T follicular helper cell (primary cell): ENCODE data around the gene NOX3.
"Not testable (repeated sequence)": the region's sequence is repeated elsewhere in the genome, so short reads cannot be mapped to it uniquely, and the experiment has no call there.

ENCODE experiments used
- DNase-seq: peaks from one replicate; pipeline ENCODE4 v3.0.0-alpha.2; 2020; ENCODE audit warnings: low read depth
- total RNA-seq, 2 experiments: gene quantifications; one replicate each; lab custom pipeline; 2026; lab: John Stamatoyannopoulos, UW

NOX3 gene
- total RNA-seq: 0 reads per million in 2 experiments

GRCh38 chr6:155455766-155456165 lies at the start of gene NOX3:
Gene NOX3 (minus strand): TSS chr6:155455839. CDS start chr6:155455800, 39 bp downstream.
- no peak for DNase-seq

GRCh38 chr6:155504848-155505607 lies 49.4 kb upstream of the NOX3 start:
- no peak for DNase-seq

- DNase-seq: no peak
Observed at GRCh38 chr6:155502393-155502792, 46.8 kb upstream of the NOX3 start.

GRCh38 chr6:155499574-155499973 lies 43.9 kb upstream of the NOX3 start:
- no peak for DNase-seq

- DNase-seq: no peak
Observed at GRCh38 chr6:155498370-155498769, 42.7 kb upstream of the NOX3 start.

- no peak for DNase-seq
Observed at GRCh38 chr6:155497273-155497672, 41.6 kb upstream of the NOX3 start.

- DNase-seq: no peak
Observed at GRCh38 chr6:155495011-155495768, 39.6 kb upstream of the NOX3 start.

GRCh38 chr6:155493694-155494143 lies 38.1 kb upstream of the NOX3 start:
- DNase-seq: no peak

GRCh38 chr6:155493026-155493693 lies 37.5 kb upstream of the NOX3 start:
- no peak for DNase-seq

GRCh38 chr6:155492061-155492735 lies 36.6 kb upstream of the NOX3 start:
- DNase-seq: no peak

GRCh38 chr6:155491421-155491820 lies 35.8 kb upstream of the NOX3 start:
- DNase-seq: no peak

- DNase-seq: not testable (repeated sequence)
Observed at GRCh38 chr6:155488197-155488596, 32.6 kb upstream of the NOX3 start.

GRCh38 chr6:155487371-155488130 lies 31.9 kb upstream of the NOX3 start:
- no peak for DNase-seq

- no peak for DNase-seq
Observed at GRCh38 chr6:155486721-155487294, 31.2 kb upstream of the NOX3 start.

GRCh38 chr6:155485756-155486155 lies 30.1 kb upstream of the NOX3 start:
- no peak for DNase-seq

GRCh38 chr6:155483858-155484257 lies 28.2 kb upstream of the NOX3 start:
- DNase-seq: no peak

- DNase-seq: no peak
Observed at GRCh38 chr6:155481215-155481614, 25.6 kb upstream of the NOX3 start.

- DNase-seq: no peak
Observed at GRCh38 chr6:155473741-155474140, 18.1 kb upstream of the NOX3 start.

- DNase-seq: no peak
Observed at GRCh38 chr6:155472886-155473285, 17.2 kb upstream of the NOX3 start.

- not testable (repeated sequence) for DNase-seq
Observed at GRCh38 chr6:155470979-155471616, 15.5 kb upstream of the NOX3 start.
